Keratinocyte (primary cell): ENCODE measurements around the gene CST6.

Source experiments
- EZH2 ChIP-seq: IDR thresholded peaks from one replicate; pipeline ENCODE4 v1.6.1; 2012; ENCODE audit warnings: inconsistent platforms, mild to moderate bottlenecking, low read length, moderate library complexity
- TF ChIP-seq, protein P1 (sequence below), 3 experiments: IDR thresholded peaks in 1 of 3; conservative IDR thresholded peaks in 1 of 3; optimal IDR thresholded peaks in 1 of 3; 2 replicates in 2 of 3; 3 replicates in 1 of 3; pipeline versions ENCODE3 to v1.5.1; 2011; ENCODE audit warnings: low read length in 3 of 3, mild to moderate bottlenecking in 3 of 3, moderate library complexity in 2 of 3, control low read depth in 1 of 3, inconsistent platforms in 1 of 3; ENCODE audit not compliant: insufficient read depth in 2 of 3; ENCODE audit errors: extremely low read depth in 1 of 3

DNA sequence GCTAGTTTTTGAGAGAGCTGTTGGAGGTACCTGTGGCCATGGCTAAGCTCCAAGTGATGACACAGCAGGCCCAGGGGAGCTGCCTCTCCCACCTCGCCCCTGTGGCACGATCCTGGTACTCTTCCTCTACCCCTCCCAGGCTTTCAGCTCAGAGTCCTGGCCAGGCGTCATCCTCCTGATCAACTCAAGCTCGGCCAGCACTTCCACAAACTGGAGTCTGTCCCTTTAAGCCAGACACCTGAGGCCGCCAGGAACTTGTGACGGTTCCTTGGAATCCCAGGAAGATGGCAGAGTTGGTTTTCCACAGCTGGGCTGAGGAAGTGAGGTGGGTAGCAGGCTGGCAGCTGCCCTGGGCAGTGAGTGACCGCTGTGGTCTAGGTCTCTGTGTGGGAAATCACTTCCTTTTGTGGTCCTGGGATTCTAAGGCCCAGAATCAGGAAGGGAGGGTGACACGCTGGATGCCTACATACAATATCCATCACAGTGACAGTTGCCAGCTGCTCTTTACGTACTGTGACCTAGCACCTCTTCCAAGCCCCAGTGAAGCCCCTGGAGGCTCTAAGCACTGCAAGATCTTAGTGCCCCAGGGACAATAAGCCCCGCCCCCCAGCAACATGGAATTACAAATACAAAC lies 3.2 kb upstream of the CST6 start:
- TF ChIP-seq, protein P1, sequence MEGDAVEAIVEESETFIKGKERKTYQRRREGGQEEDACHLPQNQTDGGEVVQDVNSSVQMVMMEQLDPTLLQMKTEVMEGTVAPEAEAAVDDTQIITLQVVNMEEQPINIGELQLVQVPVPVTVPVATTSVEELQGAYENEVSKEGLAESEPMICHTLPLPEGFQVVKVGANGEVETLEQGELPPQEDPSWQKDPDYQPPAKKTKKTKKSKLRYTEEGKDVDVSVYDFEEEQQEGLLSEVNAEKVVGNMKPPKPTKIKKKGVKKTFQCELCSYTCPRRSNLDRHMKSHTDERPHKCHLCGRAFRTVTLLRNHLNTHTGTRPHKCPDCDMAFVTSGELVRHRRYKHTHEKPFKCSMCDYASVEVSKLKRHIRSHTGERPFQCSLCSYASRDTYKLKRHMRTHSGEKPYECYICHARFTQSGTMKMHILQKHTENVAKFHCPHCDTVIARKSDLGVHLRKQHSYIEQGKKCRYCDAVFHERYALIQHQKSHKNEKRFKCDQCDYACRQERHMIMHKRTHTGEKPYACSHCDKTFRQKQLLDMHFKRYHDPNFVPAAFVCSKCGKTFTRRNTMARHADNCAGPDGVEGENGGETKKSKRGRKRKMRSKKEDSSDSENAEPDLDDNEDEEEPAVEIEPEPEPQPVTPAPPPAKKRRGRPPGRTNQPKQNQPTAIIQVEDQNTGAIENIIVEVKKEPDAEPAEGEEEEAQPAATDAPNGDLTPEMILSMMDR (optimal IDR thresholded peaks at IDR 0.05 in 1 of 3, IDR thresholded peaks at IDR 0.05 in 1 of 3, conservative IDR thresholded peaks at IDR 0.05 in 1 of 3; ENCODE audit: extremely low read depth in 1 of 3, insufficient read depth in 2 of 3, low read length in 3 of 3): no peak
- TF ChIP-seq EZH2: no peak
